ENCODE measurements around the gene CYB5R4.

GRCh38 chr6:84007871-84008270 is 148.4 kb downstream of the CYB5R4 start:
- no peak for TF ChIP-seq CTCF (IDR thresholded peaks at IDR 0.05; ENCODE audit: poor library complexity, severe bottlenecking)
- no peak for TF ChIP-seq POLR2AphosphoS5 (IDR thresholded peaks at IDR 0.05)
- no peak for TF ChIP-seq TAF1 (IDR thresholded peaks at IDR 0.05; ENCODE audit: low read depth)
